NCI-H460 (cell line): Measurements from ENCODE around the gene IRF1. TPM values are rescaled to one million over a fixed set of nuclear protein-coding genes. Genes with fewer than 3 reads are reported as not detected.
"Not testable (repeated sequence)": the region's sequence is repeated elsewhere in the genome, so short reads cannot be mapped to it uniquely, and the experiment has no call there.

Experiments used
- DNase-seq: peaks from one replicate; pipeline ENCODE4 v3.0.0-alpha.2; 2016; ENCODE audit warnings: low read depth; ENCODE audit errors: extremely low read depth
- total RNA-seq: library from RNA; depleted of rRNA; stranded (reverse); fragments of >200 nt; shearing (Covaris generic); gene quantifications from 2 replicates; pipeline ENCODE4 v1.2.3, GENCODE V29; 2014

Gene IRF1
- total RNA-seq, 1 experiment from 2014 or later: 11.7 TPM

DNA sequence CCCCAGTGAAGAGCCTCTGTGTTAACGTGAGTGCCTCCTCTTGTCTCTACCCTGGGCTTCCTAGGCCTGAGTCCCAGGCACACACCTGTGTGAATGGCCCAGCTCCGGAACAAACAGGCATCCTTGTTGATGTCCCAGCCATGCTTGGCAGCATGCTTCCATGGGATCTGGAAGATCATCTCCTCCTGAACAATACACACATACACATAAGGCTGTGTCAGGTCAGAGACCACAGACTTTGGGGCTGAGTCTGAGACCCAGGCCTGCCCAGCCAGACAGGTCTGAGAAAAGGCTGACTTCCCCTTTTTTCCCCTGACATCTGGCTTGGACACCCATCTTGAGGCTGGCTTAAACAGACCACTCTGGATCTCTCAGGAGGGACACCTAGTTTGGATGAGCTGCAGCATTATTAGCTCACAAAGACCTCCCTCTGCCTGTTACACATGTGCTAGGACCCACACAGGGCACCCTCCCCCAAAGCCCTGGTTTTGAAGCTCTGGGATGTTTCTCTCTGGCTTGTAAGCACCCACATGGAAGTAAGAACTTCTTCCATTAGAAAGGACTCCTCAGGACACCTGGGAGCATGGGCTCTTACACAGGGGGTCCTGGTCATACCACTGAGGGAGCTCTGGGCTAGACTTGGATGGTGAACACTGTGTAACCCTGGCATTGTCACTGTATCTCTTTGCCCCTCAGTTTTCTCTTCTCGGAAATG lies 2.6 kb downstream of the IRF1 start:
- DNase-seq: no peak

DNA sequence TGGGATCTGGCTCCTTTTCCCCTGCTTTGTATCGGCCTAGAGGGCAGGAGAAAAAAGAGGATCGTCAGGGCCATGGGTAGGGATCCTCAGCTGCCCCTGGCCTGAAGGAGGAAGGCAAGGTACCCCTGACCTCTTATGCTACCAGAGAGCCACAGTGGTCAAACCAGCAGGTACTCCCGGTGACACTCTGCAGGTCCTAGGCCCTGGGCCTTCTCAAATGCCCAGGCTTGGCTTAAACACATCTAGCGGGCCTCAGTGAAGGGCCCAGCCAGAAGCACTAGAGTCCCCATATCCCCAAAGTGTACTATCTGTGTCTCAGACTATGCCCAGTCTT lies 3.5 kb downstream of the IRF1 start:
- no peak for DNase-seq

DNA sequence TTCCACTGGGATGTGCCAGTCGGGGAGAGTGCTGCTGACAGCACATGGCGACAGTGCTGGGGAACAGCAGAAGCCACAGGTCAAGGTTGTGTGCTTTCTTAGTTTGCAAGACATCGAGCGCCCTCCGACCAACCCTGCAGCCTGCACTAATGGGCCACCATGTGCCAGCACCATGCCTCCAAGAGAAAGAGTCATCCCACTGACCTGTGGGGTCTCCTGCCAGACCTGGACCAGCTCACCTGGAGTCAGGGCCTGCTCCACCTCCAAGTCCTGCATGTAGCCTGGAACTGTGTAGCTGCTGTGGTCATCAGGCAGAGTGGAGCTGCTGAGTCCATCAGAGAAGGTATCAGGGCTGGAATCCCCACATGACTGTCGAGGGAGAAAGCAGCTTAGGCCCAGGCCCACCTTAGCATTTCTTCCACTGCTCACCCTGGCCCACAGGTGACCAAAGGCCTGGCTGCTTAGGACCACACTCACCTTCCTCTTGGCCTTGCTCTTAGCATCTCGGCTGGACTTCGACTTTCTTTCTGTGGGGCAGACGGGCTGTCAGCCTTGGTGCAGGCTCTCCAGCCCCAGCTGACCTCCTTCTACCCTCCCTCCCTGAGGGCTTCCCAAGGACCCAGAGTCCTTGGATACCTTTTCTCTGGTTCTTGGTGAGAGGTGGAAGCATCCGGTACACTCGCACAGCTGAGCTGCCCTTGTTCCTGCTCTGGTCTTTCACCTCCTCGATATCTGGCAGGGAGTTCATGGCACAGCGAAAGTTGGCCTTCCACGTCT lies 4.1 kb downstream of the IRF1 start:
- no peak for DNase-seq

DNA sequence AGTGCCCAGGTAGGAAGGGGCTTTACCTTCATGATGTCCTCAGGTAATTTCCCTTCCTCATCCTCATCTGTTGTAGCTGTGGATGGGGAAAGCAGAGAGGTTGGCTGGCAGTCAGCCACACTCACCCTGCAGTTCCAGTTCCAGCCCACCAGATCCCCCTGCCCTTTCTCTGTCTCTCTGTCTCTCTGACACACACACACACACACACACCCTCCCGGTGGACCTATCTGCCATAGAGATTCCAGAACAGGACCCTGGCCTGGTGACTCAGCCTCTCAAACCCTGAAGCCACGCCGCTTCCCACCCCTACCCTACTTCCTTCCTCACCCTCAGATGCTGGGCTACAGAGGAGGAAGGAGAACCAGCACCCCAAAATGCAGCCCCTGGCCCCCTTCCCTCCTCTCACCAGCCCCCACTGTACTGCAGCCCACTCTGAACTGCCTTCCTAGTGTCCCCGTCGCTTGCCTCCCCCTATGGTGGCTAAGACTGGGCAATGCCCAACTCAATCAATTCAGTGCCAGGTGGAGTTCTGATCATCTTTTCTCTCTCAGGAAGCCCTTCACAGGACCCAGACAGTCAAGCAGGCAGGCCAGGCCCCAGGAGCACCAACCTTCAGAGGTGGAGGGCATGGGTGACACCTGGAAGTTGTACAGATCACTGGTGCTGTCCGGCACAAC lies 4.8 kb downstream of the IRF1 start:
- no peak for DNase-seq

DNA sequence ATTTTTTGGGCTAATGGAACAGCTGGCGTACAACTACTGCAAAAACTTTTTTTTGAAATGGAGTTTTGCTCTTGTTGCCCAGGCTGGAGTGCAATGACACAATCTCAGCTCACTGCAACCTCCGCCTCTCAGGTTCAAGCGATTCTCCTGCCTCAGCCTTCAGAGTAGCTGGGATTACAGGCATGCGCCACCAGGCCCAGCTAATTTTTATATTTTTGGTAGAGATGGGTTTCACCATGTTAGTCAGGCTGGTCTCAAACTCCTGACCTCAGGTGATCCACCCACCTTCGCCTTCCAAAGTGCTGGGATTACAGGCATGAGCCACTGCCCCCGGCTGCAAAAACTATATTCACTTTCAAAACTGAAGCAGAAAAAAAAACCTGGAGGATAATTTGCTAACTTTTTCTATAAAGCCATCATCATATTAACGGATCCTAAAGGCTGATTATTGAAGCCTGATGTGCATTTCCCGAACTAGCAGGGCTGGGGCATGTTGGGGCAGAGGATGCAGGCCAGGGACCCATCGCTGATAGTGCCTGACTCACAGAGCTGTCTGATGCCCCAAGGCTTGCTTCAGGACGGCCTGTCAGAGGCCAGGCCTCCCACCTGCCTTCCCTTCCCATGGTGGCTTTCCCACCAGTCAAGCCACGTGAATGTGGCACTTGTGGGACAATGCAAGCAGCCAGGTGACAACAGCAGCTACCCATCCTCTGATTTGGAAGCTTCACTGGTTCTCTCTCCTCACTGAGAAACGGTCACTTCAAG lies 5.5 kb downstream of the IRF1 start:
- not testable (repeated sequence) for DNase-seq

DNA sequence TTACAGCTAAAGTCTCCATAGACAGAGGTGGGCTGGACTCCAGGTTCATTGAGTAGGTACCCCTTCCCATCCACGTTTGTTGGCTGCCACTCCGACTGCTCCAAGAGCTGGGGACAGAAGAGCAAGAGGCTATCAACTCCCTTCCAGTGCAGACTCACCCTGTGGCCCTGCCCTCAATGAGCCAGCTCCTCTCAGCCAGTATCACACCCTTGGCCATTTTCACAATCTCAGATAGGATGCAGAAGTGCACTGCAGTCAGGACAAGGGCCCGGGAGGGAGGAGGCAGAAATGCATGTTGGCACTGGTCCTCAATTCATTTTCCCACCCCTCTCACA lies 6.2 kb downstream of the IRF1 start:
- no peak for DNase-seq

DNA sequence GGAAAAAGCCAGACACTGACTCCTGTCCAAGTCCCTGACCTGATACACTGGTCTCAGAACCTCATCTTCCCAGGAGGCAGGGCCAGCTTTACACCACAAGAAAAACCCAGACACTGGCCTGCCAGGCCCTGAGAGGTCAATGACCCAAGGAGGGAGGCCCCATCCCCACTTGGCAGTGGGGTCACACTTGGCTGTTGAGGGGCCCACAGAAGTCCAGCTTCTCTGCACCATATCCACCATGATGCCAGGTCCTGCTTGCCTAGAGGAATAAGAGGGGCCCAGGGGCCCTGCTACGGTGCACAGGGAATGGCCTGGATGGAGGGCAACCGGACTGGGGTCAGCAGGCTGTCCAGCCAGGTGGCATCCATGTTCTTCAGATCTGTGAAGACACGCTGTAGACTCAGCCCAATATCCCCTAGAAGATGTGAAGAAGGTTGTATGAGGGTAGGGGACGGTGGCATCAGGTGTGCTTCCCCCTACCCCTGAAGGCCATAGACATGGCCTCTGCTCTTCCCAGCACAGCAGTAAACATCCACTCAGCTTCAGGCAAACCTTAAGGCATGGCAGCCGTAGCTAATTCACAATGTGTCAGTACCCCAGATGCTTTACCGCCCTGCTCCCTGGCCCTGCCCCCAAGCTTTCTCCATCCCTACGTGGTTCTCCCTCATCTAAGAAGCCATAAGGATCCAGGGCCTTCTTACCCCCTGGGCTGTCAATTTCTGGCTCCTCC lies 6.7 kb downstream of the IRF1 start:
- no peak for DNase-seq

DNA sequence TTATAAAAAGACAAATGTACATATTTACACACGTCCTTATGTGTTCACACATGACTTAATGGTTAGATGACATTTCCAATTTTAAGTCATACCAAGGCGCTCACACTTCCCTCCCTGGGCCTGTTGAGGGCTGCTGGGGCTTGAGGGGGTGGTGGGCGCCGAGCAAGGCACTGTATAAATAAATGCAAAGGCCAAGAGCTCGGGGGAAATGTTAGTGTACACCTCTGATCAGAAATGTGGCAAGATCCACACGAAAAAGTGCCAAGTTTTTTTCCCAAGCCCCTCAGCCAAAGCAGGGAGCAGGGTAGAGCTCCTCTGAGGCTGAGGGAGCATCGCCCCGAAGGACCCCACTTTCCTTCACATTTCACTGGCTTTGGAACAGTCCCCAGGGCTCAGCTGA lies 7.5 kb downstream of the IRF1 start:
- DNase-seq: no peak

DNA sequence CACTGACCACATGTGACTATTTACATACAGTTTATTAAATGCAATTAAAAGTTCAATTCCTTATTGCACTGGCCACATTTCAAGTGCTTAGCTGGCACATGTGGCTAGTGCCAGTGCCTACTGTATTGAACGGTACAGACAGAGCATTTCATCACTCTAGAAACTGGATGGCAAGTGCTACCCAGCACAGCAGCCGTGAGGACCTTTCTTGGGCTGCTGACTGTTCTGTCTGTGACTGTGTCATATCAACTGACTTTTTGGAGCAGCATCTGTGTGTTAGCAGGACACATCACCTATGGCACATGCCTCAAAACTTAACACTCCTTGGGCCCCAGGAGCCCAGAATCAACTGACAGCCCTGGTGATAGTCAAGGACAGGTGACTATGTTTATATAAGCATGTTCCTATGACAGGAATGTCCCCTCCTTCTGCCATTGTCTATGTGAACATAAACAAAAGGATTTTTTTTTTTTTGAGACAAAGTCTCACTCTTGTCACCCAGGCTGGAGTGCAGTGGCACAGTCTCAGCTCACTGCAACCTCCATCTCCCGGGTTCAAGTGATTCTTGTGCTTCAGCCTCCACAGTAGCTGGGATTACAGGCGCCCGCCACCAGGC lies 8.9 kb downstream of the IRF1 start:
- no peak for DNase-seq

DNA sequence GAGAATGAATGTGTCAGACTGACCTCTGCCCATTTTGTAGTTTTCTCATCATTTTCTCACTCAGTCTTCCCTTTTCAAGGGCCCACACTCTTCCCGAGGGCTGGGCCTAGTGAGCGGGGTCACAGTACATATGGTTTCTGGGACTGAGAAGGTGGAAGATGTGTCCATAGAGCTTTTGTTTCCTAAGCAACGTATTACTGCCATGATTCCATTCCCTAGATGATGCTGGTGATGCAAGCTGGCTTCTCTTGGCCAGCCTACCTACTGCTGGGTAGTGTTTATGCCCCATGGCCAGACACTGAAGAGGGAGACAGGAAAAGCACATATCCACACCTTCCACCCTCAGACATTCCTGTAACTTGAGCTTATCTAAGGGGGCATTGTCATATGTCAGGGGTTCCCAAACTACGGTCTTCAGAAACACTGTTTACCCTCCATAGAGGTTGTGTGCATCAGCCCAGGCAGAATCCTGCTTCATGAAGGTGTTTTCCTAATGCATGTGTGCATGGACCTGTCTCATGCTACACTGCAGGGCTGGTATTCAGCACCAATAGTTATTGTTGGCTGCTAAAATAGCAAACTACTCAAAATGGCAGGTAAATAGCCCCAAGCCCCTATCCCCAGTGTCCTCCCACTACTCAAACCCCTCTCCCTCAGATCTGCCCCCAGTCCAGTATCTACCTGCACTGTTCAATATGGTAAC lies 9.5 kb downstream of the IRF1 start:
- DNase-seq: no peak

DNA sequence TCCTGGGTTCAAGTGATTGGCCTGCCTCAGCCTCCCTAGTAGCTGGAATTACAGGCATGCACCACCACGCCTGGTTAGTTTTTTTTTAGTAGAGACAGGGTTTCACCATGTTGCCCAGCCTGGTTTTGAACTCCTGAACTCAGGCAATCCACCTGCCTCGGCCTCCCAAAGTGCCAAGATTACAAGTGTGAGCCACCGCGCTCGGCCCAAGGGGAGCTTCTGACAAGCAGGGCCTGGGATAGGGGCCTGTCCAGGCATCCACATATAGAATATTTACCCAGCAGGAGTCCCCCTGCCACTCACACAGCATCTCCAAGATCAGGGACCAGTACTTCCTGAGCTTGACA lies 10.1 kb downstream of the IRF1 start:
- no peak for DNase-seq

DNA sequence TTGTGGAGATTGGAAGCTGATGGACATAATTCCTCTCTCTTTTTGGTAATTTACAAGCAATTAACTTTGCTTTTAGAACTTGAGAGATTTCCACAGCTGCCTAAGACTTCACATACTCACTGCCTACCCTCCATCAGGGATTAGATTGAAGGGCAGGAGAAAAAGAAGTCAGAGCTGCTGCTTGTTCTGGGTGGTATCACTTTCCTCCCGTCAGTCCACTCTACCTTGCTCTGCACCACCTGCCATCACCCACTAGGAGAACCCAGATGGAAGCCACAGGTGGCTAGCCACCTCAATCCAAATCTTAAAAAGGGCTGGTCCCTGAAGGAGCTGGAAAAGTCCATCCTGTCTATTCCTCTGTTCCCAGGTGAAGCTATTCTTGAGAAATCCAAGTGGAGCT lies 10.5 kb downstream of the IRF1 start:
- no peak for DNase-seq

DNA sequence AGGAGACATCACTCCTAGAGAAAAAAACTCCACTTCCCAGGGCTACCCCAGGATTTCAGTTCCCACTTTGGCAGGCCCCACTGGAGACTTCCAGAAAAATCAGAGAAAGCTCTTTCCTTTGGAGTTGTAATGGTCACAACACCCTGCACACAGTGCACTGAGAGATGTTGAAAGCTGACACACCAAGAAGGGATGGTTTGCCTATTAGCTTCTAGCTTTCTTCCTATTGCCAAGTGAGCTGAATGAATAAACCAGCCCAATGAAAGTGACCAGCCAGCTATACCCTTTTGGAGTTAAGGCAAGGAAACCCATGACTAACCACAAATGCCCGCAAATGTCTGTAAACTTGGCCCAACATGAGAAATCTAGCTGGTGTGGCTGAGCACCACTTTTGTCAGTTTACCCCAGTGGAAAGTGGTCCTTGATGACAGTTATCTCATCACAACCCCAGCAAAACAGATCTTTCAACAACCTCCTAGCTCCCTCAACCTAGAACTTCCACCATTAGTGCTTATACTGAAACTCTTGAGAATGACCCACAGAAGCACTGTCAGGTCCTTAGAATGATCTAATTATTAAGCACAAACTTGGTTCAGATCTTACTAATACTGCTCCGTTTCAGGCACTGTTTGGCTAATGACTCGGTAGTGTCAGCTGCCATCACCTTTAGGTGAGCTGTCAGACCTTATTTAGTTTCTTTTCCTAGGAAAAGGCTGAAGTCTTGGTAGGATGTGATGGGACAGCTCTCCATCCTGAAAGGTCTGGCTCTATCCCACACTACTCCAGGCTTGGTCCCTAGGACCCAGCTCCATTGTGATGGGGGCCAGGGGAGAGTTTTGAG lies 11.2 kb downstream of the IRF1 start:
- DNase-seq: no peak

DNA sequence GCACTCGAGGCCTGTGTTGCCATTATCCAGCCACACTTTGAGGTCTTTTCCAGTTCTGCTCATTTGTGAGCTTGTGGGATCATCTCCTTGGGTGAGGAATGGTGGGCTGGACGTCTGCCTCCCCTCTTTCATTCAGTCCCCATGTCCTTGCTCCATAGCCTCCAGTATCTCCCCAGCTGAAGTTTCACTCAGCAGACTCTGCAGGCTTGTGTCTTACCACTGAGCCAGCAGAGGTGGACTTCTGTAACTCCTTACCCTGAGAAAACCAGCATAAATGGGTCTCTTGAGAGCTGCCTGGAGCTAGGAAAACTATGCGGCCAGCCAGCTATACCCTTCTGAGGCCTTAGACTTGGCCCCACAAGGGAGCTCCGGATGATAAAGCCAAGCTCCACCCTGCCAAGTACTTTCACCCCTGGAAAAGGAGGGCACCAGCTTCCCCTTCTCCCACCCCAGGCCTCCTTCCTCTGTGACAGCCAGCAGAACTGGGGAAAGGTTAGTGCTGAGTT lies 12.2 kb downstream of the IRF1 start:
- no peak for DNase-seq

DNA sequence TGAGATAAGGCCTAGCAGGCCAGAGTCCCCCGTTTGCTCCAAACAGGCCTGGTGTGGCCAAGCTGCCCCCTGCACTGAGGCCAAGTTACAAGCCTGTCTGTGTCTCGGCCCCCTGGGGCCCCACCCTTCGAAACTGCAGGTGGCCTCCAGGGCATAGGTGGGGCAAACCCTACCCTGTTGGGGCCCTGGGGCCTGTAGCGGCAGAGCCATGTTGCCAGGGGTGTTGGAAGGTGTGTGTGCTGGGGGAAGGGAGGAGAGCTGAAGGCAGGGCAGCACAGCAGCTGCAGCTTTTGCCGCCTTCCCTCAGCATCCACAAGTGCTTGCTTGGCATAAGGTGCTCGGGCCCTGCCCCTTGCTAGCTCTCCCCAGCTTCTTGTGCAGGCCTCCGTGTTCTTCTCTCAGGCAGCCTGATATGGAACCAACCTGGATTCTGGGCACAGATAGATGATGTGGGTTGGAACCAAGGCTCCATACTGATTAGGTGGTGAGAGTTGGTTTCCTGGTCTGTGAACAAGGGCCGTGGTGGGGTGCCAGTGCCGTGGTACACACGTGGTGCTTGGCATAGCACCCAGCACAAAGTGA lies 12.7 kb downstream of the IRF1 start:
- DNase-seq: no peak

DNA sequence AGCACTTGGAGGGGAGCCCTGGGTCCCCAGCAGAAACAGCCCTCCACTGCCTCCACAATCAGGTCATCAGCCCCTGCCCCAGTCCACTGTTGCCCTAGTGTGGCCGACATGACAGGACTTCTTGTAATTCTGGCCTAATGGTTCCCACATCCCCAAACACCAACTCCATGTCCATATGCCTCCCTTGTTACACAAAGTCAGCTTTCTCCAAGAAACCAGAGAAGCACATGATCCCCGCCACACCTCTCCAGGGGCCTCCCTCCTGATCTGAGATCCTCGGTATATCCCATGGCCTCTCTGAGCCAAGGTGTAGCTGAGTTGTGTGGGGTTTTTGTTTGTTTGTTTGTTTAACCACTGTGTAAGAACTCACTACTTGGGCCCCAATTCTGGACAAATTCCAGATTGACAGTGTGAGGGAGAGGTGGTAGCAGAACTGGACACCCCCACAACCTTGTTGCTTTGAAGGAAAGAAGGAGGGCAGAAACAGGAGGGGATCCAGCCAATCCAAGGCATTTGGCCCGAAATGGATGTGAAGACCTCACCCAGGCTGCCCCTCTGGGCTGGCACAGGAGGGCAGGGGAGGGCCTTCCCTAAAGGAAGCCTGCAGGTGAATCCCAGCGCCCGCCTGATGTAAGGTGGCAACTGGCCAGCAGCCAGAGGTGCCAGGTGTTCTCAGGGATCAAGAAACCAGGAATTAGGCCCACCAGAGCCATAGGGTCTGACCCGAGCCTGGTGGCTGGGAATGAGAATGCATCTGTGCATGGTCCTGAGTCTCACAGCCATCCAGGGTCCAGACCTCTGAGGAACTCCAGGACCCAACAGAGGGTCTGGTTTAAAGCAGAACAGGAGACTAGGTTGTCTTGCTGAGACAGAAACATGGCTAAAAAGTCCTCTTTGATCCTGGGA lies 13.4 kb downstream of the IRF1 start:
- DNase-seq: no peak
